Lower leg skin (tissue), 3 donors: ENCODE data around the gene INTS7.

Source experiments
- CTCF ChIP-seq, 3 donors: fragments of 450-650 bp; IDR thresholded peaks; one replicate each; pipeline ENCODE4 v1.5.1; 2016; ENCODE audit warnings: antibody characterized with exemption in 3 of 3, mild to moderate bottlenecking in 3 of 3, moderate library complexity in 2 of 3
- POLR2A ChIP-seq, 2 donors: fragments of 450-650 bp; IDR thresholded peaks; one replicate each; pipeline ENCODE4 v1.6.1; 2016 to 2017; ENCODE audit warnings: antibody characterized with exemption in 2 of 2, mild to moderate bottlenecking in 1 of 2, moderate library complexity in 1 of 2

GRCh38 chr1:211891708-211892107 is 143.6 kb downstream of the INTS7 start:
- no peak for TF ChIP-seq CTCF (IDR thresholded peaks at IDR 0.05)
- TF ChIP-seq POLR2A (IDR thresholded peaks at IDR 0.05), result no peak
